HepG2 (cell line): ENCODE results near the gene CGB5. TPM values are rescaled to one million over a fixed set of nuclear protein-coding genes. Genes with fewer than 3 reads are reported as not detected.

ENCODE experiments used
- ATF1 ChIP-seq: IDR thresholded peaks from 2 replicates; pipeline ENCODE4 v1.6.1; 2016; ENCODE audit warnings: mild to moderate bottlenecking, control low read depth
- CEBPB ChIP-seq: IDR thresholded peaks from 2 replicates; pipeline ENCODE4 v1.6.1; 2011; ENCODE audit warnings: low read depth, low read length, improper control_type of control experiment, borderline replicate concordance
- KIAA2018 ChIP-seq: sonication (generic); formaldehyde crosslinking; IDR thresholded peaks from 2 replicates; pipeline ENCODE4 v1.5.0; 2020; ENCODE audit warnings: mild to moderate bottlenecking, missing genetic modification reagents, borderline replicate concordance
- KLF16 ChIP-seq, 2 experiments: sonication (generic) in 1 of 2; formaldehyde crosslinking in 1 of 2; IDR thresholded peaks; 2 replicates each; pipeline versions ENCODE4 v1.6.1 to v1.8.0; 2016 to 2023; ENCODE audit warnings: missing genetic modification reagents in 2 of 2, missing compliant biosample characterization in 1 of 2
- MAFG ChIP-seq: sonication (generic); formaldehyde crosslinking; IDR thresholded peaks from 2 replicates; pipeline ENCODE4 v1.5.1; 2020; ENCODE audit warnings: mild to moderate bottlenecking, missing genetic modification reagents
- POLR2AphosphoS2 ChIP-seq: IDR thresholded peaks from 2 replicates; pipeline ENCODE4 v1.6.1; 2011; ENCODE audit warnings: low read depth, low read length, improper control_type of control experiment
- POLR2G ChIP-seq: fragments of 200-400 bp; formaldehyde crosslinking; IDR thresholded peaks from 2 replicates; pipeline ENCODE4 v1.6.1; 2018; ENCODE audit warnings: mild to moderate bottlenecking, low read depth, low read length, moderate library complexity
- PRDM4 ChIP-seq: sonication (generic); formaldehyde crosslinking; IDR thresholded peaks from 2 replicates; pipeline ENCODE4 v1.9.0; 2021; ENCODE audit warnings: missing genetic modification reagents, borderline replicate concordance
- REXO4 ChIP-seq: sonication (generic); formaldehyde crosslinking; IDR thresholded peaks from 2 replicates; pipeline ENCODE4 v1.8.0; 2022; ENCODE audit warnings: missing genetic modification reagents, mild to moderate bottlenecking, borderline replicate concordance
- SMARCE1 ChIP-seq: fragments of 450-650 bp; IDR thresholded peaks from 2 replicates; pipeline ENCODE4 v1.6.1; 2017; ENCODE audit warnings: borderline replicate concordance
- SRF ChIP-seq: IDR thresholded peaks from 2 replicates; pipeline ENCODE4 v1.6.1; 2011; ENCODE audit warnings: mild to moderate bottlenecking, low read depth, low read length, moderate library complexity
- ZNF17 ChIP-seq: sonication (generic); formaldehyde crosslinking; IDR thresholded peaks from 2 replicates; pipeline ENCODE4 v1.5.0; 2020; ENCODE audit warnings: mild to moderate bottlenecking, missing genetic modification reagents
- ZNF430 ChIP-seq: sonication (generic); formaldehyde crosslinking; IDR thresholded peaks from 2 replicates; pipeline ENCODE4 v1.9.0; 2021; ENCODE audit warnings: mild to moderate bottlenecking, missing genetic modification reagents
- ZNF550 ChIP-seq: sonication (generic); formaldehyde crosslinking; IDR thresholded peaks from 2 replicates; pipeline ENCODE4 v1.4.0; 2020; ENCODE audit warnings: mild to moderate bottlenecking, missing genetic modification reagents, borderline replicate concordance
- ZNF878 ChIP-seq: sonication (generic); formaldehyde crosslinking; IDR thresholded peaks from 2 replicates; pipeline ENCODE4 v1.8.1; 2023; ENCODE audit warnings: mild to moderate bottlenecking, missing genetic modification reagents, moderate library complexity
- ZNF891 ChIP-seq: sonication (generic); formaldehyde crosslinking; IDR thresholded peaks from 2 replicates; pipeline ENCODE4 v1.5.0; 2020; ENCODE audit warnings: mild to moderate bottlenecking, missing genetic modification reagents
- polyA plus RNA-seq, 8 experiments: library from polyadenylated mRNA; depleted of rRNA in 3 of 8; stranded (reverse) in 7 of 8; unstranded in 1 of 8; fragments of >200 nt; fragmentation: Illumina TruSeq in 4 of 8; extraction: Trizol in 4 of 8; gene quantifications; 2 replicates each; pipeline versions ENCODE4 v1.2.1 to v1.2.3, GENCODE V29; 2011 to 2016; ENCODE audit warnings: low read depth in 4 of 8, missing spikeins in 1 of 8, mixed read lengths in 1 of 8; ENCODE audit not compliant: insufficient read depth in 1 of 8
- total RNA-seq, 5 experiments: library from RNA; depleted of rRNA; stranded (reverse); fragments of >200 nt; fragmentation: Illumina TruSeq; extraction: Trizol; gene quantifications; 2 replicates each; pipeline ENCODE4 v1.2.3, GENCODE V29; 2016; ENCODE audit warnings: low read depth in 1 of 5

Gene CGB5
- total and polyA plus RNA-seq, 2 of the 13 experiments (the other 11 are each of a cell fraction or from before 2014, with no cell fraction given), result not detected

- TF ChIP-seq KIAA2018 (CRISPR knock-in tag), result 0 out of 2 replicates have a peak, but pooled peaks have one; percentile 17
- no peak for TF ChIP-seq ZNF878
- TF ChIP-seq PRDM4 (CRISPR knock-in tag), result no peak
- TF ChIP-seq ATF1 (CRISPR knock-in tag), result peak; percentile 61
- peak; percentile 70 to 95; a peak in 3 of 4 replicates for TF ChIP-seq KLF16 (CRISPR knock-in tag; IDR thresholded peaks at IDR 0.05)
- no peak for TF ChIP-seq REXO4 (CRISPR knock-in tag)
- TF ChIP-seq ZNF17, result no peak
- TF ChIP-seq ZNF550 (CRISPR knock-in tag), result no peak
- peak; percentile 67; the same call in 1 of the 2 replicates for TF ChIP-seq MAFG (CRISPR knock-in tag)
- no peak for TF ChIP-seq SRF
- peak; percentile 98 for TF ChIP-seq POLR2G
- no peak; the same call in 1 of the 2 replicates for TF ChIP-seq ZNF430
- 0 out of 2 replicates have a peak, but pooled peaks have one; percentile 61 for TF ChIP-seq POLR2AphosphoS2
- TF ChIP-seq CEBPB, result no peak
- peak; percentile 52; the same call in 1 of the 2 replicates for TF ChIP-seq ZNF891 (CRISPR knock-in tag)
- no peak for TF ChIP-seq SMARCE1
These were observed 41.6 kb downstream of the CGB5 start, which contains the start of gene SNRNP70 (continued) for GRCh38 chr19:49085020-49085867.
